ENCODE results near the gene GHRL. TPM values are rescaled to one million over a fixed set of nuclear protein-coding genes. Genes with fewer than 3 reads are reported as not detected.

GHRL gene
- total RNA-seq, 4 donors from 2014 or later = 11.3 TPM; not detected in 3

DNA sequence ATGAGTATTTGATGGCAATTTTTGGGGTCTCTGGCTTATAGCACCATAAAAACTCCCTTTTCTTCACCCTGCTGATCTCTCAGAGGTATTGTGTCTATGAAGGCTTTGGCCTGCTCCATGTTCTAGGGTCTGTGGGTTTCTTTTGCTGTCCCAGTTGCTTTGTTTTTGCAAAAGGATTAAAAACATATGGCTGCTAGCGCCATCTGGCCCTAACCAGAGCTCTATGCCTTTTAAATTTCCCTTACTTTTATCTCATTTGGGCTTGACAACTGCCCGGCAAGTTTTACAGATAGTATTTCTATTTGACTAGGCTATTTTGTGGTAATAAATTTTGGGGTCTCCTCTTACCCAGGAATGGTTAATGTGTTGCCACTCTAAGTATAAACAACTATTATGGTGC, 6.4 kb upstream of the GHRL start:
- TF ChIP-seq, protein P1, sequence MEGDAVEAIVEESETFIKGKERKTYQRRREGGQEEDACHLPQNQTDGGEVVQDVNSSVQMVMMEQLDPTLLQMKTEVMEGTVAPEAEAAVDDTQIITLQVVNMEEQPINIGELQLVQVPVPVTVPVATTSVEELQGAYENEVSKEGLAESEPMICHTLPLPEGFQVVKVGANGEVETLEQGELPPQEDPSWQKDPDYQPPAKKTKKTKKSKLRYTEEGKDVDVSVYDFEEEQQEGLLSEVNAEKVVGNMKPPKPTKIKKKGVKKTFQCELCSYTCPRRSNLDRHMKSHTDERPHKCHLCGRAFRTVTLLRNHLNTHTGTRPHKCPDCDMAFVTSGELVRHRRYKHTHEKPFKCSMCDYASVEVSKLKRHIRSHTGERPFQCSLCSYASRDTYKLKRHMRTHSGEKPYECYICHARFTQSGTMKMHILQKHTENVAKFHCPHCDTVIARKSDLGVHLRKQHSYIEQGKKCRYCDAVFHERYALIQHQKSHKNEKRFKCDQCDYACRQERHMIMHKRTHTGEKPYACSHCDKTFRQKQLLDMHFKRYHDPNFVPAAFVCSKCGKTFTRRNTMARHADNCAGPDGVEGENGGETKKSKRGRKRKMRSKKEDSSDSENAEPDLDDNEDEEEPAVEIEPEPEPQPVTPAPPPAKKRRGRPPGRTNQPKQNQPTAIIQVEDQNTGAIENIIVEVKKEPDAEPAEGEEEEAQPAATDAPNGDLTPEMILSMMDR (IDR thresholded peaks at IDR 0.05; ENCODE audit: low read depth) = no peak

DNA sequence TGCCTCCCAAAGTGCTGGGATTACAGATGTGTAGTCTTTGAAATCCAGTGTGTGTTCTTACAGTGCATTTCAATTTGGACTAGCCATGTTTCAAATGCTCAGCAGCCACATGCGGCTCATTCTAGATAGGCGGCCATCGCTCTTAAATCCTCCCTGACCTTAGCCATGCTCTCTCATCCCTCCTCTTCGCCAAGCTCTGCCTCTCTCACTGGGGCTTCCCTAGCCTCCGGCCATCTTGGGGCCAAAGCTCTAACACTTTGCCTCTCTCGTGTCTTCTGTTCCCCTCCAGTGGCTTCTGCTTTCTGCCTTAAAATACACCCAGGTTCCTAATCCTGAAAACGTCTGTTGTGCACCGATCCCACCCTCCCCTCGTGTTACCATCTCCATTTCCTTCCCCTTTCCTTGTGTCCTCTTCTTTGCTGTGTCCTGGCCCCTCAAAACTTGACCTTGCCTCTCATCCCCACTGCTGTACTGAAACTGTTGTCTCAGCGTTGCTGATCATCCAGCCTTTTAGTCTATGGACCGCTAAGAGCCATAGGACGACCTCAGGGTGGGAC, 1.4 kb upstream of the GHRL start:
- TF ChIP-seq, protein P1 (IDR thresholded peaks at IDR 0.05; ENCODE audit: low read depth) = no peak

DNA sequence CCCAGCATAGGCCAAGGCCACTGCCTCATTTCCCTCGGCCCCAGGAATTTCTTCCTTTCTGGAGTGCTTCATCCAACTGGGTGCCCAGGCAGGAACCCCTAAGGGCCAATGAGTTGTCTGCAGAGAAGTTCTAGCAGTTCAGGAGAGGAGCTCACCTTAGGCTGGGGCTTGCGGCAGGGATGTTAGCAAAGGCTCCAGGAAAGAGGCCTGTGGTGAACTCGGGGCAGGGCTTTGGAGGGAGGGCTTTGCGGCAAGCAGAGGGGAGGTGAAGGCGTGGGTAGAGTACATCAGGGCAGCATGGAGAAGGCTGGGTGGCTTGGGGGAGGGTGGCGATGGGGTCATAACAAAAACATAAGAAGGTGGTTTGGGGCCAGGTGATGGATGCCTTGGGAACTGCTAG, 1.1 kb downstream of the GHRL start:
- TF ChIP-seq, protein P1 (IDR thresholded peaks at IDR 0.05; ENCODE audit: low read depth) = no peak

DNA sequence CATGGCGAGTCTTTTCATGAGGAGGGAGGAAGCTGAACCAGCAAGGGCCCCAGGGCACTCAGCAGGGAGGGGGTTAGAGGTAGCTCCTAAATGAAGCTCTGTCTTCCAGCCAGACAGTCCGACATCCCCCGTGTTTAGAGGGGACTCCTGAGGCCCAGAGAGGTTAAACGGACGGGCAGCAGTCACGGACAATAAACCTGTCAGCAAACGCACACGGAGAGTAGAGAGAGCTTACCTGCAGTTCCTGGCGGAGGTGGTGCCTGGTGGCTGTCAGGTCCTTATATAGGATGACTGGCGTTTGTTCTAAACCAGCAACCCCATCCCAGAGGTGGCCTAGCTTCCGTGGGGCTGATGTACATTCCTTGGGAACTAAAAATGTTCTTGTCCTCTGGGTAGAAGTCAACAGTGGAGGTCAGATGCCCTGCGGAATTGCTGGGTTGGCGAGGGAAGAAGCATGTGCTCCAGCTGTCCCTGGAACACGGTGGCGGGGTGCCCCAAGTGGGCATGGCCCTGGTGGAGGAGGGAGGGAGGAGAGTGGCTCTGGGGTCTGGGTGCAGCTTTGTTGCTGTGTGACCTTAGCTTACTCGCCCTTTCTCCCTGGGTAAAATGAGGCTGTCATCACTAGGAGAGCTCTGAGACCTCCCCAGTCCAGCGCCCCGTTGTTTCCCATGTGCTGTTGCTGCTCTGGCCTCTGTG, 2.1 kb downstream of the GHRL start:
- TF ChIP-seq, protein P1 (IDR thresholded peaks at IDR 0.05; ENCODE audit: low read depth) = no peak

DNA sequence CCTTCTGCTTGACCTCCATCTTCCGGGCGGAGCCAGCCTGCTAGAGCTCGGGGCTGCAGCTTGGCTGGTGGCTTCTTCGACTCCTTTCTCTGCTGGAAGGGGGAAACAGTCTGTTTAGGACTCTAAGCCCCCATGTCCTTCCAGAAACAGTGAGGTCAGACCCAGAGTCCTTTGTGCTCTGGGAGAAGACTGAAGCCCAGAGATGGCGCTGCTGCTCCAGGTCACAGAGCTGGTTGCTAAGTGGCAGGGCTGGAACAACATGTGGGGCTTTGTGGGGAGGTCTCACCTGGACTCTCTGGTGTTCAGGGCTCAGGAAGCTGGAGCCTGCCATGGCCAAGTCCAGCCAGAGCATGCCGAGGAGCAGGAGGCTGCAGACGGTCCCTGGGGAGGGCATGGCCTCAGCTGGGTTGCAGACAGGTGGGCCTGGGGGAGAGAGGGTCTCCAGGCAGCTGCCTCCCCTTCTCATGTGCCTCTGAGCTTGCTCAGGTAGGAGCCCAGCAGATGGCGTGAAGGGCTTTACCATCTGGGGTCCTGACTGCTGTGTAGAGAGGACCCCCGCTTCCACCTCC, 2.9 kb downstream of the GHRL start:
- TF ChIP-seq, protein P1 (IDR thresholded peaks at IDR 0.05; ENCODE audit: low read depth) = no peak

DNA sequence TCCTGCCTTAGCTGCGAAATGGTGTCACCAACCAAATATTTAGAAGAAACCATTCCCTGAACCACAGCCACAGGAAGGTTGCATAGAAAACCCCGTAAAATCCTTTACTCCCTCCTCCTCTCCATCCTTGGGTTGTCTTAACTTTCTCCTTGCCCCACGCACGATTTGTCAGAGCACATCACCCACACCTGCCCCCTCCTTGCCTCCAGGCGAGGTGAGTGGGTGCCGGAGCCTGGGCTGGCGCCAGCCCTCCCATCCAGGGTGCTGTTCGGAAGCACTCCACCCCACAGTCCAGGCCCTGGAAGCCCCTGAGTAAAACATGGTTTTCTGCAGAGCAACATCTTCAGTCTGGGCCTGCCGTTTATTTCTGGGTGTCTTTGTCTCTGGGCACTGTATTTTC, 3.7 kb downstream of the GHRL start:
- TF ChIP-seq, protein P1 (IDR thresholded peaks at IDR 0.05; ENCODE audit: low read depth) = no peak

DNA sequence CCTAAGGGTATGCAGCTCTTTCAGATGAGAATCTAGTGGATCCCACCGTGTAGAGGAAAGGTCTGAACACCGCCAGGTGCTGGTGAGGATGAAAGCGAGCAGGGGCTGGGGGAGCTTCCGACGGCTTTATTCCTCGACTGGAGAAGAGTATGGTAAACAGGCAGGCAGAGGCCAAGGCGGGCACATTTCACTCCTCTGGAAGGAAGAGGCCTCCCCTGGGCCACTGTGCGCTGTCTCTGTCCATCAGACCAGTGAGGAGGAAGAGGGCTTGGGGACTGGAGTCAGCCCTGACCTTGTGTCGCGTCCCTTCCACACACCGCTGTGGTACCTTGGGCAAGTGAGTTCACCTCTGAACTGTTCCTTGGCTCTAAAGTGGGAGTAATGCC, 4.2 kb downstream of the GHRL start:
- TF ChIP-seq, protein P1 (IDR thresholded peaks at IDR 0.05; ENCODE audit: low read depth) = no peak

Data from subcutaneous adipose tissue (tissue), 4 donors.